NCI-H146 treated with DMSO at 0.1 percent for 48 hours (cell line): ENCODE results near the gene PATJ.
"Not testable (repeated sequence)": the region's sequence is repeated elsewhere in the genome, so short reads cannot be mapped to it uniquely, and the experiment has no call there.

Experiments used
- DNase-seq: peaks from one replicate; lab custom pipeline; 2025; ENCODE audit not compliant: unreplicated experiment; lab: John Stamatoyannopoulos, UW

PATJ gene

GRCh38 chr1:61887076-61887867, 145.0 kb downstream of the PATJ start:
- no peak for DNase-seq

DNA sequence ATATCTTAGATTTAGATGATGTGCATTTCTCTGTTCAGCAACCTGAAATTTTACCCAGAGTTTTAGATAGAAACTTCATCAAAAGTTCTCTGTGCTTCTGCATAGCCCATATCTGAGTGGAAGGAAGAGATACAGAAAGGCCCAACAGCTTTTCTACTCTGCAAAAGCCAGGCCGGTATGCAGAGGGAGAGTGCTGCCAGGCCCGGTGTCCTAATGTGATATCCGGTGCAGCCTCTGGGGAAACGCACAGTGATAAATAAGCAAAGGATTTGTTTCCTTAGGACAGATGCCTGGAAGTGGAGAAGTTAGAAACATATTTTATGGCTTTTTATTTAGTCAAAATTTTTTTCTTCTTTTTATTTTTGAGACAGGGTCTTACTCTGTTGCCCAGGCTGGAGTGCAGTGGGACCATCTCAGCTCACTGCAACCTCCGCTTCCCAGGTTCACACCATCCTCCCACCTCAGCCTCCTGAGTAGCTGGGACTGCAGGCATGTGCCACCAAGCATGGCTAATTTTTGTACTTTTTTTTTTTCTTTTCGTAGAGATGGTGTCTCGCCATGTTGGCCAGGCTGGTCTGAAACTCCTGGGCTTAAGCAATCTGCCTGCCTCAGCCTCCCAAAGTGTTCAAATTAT, 145.8 kb downstream of the PATJ start:
- DNase-seq: no peak

DNA sequence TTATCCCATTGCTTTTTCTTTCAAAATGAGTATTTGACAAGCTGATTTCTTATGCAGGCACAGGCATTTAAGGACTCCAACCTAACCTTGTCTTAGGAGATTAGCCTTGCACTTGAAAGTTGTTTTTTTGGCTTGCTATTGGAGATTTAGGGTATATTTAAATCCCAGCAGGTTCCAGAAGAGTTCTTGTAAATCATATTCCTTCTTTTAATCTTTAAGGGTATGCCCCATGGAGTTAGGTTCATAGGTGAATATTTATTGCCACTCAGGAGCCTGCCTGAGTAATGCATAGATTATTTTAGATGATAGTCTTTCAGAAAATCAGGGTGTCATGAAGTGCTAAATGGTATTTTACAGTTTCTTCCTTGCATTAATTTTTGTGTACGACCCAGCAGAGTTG, 146.5 kb downstream of the PATJ start:
- DNase-seq: no peak

GRCh38 chr1:61890435-61890834, 148.2 kb downstream of the PATJ start:
- not testable (repeated sequence) for DNase-seq

- DNase-seq: no peak
Measured at GRCh38 chr1:61892977-61893376, 150.7 kb downstream of the PATJ start.

DNA sequence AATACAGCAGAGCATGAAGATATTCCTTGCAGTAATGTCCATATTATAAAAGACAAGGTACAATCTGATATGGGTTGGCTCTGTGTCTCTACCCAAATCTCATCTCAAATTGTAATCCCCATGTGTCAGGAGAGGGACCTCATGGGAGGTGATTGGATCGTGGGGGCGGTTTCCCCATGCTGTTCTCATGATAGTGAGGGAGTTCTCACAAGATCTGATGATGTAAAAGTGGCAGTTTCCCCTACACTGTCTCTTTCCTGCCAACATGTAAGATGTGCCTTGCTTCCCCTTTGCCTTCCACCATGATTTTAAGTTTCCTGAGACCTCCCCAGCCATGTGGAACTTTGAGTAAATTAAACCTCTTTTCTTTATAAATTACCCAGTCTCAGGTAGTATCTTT, 152.0 kb downstream of the PATJ start:
- DNase-seq: not testable (repeated sequence)

DNA sequence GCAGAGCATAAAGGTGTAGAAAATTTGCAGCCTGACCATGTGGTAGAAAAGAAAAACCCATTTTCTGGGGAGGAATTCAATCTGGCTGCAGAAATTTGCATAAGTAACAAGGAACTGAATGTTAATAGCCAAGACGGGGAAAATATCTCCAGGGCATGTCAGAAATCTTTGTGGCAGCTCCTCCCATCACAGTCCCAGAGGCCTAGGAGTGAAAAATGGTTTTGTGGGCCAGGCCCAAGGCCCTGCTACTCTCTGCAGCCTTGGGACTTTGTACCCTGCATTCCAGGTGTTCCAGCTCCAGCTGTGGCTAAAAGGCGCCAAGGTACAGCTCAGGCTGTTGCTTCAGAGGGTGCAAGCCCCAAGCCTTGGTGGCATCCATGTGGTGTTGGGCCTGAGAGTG, 152.9 kb downstream of the PATJ start:
- DNase-seq: no peak

- DNase-seq: no peak
Measured at GRCh38 chr1:61898658-61899057, 156.4 kb downstream of the PATJ start.

DNA sequence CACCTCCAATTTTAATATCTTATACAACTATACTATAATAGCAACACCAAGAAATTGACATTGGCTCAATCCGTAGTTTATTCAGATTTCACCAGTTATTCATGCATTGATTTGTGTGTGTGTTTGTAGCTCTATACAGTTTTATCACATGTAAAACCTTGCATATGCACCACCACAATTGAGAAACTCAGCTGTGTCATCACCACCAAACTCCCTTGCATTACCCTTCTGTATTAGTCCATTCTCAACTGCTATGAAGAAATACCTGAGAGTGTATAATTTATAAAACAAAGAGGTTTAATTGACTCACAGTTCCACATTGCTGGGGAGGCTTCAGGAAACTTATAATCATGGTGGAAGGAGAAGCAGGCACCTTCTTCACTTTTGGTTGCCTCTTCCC, 162.1 kb downstream of the PATJ start:
- no peak for DNase-seq

DNA sequence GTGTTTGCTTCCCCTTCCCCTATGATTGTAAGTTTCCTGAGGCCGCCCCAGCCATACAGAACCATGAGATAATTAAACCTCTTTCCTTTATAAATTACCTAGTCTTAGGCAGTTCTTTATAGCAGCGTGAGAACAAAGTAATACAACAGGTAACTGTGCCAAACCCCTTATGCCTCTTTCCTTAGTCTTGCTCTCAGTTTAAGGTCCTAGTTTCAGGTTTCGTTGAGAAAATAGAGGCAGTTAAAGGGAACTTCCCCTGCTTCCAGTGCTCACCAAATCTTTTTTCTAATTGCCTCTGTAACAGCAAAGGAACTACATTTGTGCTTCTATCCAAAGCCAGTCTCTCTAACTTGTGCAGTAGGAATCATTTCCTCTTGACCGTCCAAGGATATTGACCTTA, 164.8 kb downstream of the PATJ start:
- DNase-seq: no peak

DNA sequence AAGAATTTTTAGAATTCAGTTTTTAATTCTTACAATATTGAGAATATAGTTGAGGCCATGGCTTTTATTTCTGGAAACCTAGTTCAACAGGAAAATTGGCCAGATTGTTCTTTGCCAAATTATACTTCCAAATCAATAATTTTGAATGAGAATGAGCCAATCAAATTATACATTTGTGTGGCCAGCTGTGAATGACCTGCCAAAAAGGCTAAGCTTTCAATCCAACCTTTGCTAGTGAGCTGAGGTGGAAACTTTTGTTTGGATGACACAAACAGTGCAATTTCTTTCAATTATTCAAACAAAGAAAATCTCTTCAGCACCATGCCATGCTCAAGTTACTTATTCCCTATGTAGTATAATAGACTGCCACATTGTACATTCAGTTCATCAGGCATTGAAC, 167.8 kb downstream of the PATJ start:
- DNase-seq: no peak

GRCh38 chr1:61914823-61915482, 172.7 kb downstream of the PATJ start:
- DNase-seq: no peak

DNA sequence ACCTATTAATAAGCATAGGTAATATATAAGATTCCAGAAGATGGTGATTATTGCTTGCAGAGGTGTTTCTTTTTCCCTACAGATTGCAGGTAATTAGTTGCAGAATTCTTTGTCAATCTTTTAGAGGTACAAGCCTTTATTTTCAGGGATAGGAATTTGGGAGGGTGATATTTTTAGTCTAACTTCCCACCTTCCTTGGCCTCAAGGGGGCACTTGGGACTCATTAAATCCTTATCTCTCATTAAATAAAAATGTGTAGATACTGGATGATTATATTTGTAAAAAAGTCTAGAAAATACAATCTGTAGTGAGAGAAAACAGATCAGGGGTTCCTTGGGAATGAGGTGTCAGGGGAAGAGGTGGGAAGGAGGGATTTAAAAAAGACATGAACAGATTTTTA, 179.2 kb downstream of the PATJ start:
- DNase-seq: no peak

DNA sequence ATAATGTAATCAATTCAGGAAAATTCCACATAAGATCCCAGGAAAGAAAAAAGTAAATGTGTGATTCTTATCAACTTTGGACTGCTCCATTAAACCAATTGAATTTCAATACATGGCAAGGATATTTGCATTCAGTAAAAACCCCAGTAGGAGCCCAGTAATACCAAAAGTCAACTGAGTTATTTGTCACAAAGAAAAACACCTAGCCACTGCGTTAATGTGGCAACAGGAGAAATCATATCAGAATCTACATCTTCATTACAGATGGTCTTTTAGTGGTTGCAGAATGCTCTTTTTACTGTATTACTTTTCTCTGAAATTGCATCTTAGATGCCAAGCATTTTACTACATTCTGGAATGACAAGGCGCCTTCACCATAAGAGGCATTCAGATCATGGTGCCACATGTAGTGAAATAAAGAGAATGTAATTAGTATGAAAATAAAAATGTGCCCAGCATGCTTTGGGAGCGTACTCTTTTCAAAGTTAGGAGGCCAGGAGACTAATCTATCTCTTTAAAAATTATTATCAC, 180.7 kb downstream of the PATJ start:
- DNase-seq: no peak

DNA sequence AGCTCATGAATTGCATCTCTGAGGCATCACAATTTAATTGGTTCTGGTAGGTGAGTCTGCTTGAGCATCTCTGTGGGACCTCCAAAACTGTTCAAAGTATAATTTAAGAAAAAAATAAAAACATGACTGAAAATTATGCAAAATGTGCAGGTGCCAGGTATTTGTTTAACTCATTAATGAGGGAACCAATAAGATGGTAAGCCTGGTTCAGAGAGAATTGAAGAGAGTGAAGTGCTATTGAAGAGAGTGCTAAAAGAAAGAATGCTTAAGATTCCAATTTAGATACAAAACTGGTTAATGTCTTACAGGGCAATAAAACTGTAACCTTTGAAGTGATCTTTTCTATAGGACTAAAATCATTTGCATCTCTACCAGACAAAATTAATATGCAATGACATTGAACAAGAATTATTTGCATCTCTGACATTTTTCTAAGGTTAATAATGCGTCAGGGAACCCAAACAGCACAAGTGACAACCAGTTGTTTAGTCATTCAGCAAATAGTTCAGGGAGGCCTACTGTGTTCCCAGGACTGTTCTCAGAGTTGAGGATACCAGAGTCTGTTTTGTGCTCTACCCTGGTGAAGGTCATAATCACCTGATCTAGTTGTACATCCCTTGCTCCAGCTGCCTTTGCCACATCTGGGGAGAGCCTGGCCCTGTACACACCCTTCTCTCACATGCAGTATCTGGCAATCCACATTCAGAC, 183.5 kb downstream of the PATJ start:
- DNase-seq: no peak

- DNase-seq: no peak
Measured at GRCh38 chr1:61926597-61926996, 184.3 kb downstream of the PATJ start.

GRCh38 chr1:61930116-61930645, 187.9 kb downstream of the PATJ start:
- no peak for DNase-seq

DNA sequence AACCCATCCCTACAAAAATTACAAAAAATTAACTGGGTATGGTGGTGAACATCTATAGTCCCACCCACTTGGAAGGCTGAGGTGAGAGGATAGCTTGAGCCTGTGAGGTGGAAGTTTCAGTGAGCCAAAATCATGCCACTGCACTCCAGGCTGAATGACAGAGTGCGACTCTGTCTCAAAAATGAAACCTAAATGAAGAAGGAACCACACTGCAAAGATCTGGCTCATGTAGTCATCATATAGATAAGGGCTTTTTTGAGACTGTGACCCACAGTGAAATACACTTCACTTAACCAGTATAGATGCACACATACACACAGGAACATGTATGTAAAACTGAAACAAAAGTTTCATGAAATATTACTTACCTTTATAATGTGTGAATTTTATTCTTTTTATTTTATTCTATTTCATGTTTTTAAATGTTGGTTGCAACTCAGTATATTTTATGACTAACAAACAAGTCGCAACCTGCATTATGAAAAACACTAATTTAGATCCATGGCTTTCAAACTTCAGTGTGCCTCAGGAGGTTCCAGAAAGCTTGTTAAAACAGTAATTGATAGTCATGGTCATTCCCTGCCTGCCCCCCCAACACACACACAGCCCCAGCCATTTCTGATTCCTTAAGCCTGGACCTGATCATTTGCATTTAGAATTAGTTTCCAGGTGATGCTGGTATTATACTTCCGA, 189.5 kb downstream of the PATJ start:
- DNase-seq: no peak

DNA sequence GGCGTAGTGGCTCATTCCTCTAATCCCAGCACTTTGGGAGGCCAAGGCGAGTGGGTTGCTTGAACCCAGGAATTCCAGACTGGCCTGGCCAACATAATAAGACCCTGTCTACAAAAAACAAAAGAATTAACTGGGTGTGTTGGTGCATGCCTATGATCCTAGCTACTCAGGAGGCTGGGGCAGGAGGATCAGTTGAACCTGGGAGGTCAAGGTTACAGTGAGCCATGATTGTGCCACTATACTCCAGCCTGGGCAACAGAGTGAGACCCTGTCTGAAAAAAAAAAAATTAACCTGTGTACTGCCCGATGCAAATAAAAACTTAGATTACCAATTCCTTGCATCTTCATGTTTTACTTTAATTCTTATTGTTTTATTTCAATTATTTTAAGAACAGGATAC, 193.2 kb downstream of the PATJ start:
- no peak for DNase-seq

DNA sequence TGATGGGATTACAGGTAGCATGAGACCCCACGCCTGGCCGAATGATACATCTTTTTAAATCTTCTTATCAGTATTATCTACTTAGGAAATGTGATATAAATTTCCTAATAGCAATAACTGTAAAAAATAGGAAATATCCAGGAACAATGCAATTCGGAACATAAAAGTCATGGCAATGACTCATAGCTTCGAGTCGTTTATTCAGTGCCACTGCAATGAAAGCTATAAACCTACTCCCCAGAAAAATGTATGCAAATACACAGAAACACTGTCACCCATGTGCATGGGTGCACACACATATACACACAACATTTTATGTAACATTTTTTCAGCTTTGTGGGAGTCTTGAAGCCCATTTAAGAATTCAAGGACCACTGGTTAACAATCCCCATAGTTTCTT, 194.6 kb downstream of the PATJ start:
- DNase-seq: no peak

- DNase-seq: no peak
Measured at GRCh38 chr1:61941794-61942193, 199.5 kb downstream of the PATJ start.
